ENCODE results near the gene SLC35A4.
"Not testable (repeated sequence)": the region's sequence is repeated elsewhere in the genome, so short reads cannot be mapped to it uniquely, and the experiment has no call there.

SLC35A4 gene

GRCh38 chr5:140558542-140558941 is 6.1 kb upstream of the SLC35A4 start:
- DNase-seq: no peak

DNA sequence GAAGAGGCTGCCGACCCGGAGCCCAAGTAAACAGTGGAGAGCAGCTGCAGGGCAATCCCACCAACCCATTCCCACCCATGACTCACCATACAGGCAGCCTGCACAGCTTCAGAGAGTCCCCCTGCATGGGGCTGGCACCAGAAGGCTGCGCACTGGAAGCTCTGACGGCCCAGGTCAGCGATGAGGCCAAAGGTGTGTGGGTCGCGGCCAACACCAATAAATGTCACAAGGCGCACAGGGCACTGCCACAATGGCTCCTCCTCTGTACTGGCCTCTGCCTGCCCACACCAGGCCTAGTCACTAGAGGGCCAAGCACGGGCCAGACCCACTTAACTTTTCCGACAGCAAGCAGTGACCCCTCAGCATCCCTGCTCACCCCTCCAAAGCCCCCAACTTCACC is 4.4 kb upstream of the SLC35A4 start:
- DNase-seq: no peak

GRCh38 chr5:140561753-140562523 is 2.7 kb upstream of the SLC35A4 start:
- no peak for DNase-seq

DNA sequence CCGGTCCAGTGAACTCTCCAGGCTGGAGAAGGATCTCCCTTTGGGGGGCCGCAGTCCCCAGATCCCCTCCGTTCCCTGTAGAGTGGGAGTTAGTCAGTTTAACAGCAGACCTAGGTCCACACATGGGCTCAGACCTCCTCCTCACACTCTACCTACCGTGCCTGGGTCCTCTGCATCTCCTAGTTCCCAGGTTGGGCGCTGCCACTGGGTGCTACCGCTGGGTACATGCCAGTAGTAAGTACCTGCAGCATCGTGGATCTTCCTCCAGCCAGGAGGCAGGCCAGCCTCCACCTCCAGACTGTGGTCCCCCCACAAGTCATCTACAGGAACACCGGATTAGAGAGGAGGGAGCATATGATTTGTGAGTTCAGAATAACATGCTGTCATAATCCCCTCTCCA is 1.0 kb upstream of the SLC35A4 start:
- DNase-seq: no peak

GRCh38 chr5:140565024-140565779 is 574 bp downstream of the SLC35A4 start:
- DNase-seq: no peak

DNA sequence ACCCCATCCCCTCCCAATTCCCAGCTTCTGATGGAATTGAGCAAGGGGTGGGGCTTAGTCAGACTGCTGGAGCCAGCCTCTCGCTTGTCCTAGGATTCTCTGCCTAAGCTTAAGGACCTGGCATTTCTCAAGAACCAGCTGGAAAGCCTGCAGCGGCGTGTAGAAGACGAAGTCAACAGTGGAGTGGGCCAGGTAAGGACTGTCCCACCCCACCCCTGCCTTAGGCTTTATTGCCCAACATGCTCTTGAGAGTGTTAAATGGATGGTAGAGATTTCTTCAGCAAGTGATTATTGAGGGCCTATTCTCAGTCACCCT is 1.1 kb downstream of the SLC35A4 start:
- no peak for DNase-seq

- no peak for DNase-seq
Observed at GRCh38 chr5:140566665-140567064, 2.0 kb downstream of the SLC35A4 start.

DNA sequence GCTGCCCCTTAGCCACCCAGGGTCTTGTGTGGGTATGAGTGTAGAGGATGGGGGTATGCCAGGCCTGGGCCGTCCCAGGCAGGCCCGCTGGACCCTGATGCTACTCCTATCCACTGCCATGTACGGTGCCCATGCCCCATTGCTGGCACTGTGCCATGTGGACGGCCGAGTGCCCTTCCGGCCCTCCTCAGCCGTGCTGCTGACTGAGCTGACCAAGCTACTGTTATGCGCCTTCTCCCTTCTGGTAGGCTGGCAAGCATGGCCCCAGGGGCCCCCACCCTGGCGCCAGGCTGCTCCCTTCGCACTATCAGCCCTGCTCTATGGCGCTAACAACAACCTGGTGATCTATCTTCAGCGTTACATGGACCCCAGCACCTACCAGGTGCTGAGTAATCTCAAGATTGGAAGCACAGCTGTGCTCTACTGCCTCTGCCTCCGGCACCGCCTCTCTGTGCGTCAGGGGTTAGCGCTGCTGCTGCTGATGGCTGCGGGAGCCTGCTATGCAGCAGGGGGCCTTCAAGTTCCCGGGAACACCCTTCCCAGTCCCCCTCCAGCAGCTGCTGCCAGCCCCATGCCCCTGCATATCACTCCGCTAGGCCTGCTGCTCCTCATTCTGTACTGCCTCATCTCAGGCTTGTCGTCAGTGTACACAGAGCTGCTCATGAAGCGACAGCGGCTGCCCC is 2.6 kb downstream of the SLC35A4 start:
- no peak for DNase-seq

DNA sequence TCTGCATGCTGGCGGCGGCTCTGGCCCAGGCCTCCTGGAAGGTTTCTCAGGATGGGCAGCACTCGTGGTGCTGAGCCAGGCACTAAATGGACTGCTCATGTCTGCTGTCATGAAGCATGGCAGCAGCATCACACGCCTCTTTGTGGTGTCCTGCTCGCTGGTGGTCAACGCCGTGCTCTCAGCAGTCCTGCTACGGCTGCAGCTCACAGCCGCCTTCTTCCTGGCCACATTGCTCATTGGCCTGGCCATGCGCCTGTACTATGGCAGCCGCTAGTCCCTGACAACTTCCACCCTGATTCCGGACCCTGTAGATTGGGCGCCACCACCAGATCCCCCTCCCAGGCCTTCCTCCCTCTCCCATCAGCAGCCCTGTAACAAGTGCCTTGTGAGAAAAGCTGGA is 3.2 kb downstream of the SLC35A4 start:
- no peak for DNase-seq

- no peak for DNase-seq
Observed at GRCh38 chr5:140568443-140569063, 3.9 kb downstream of the SLC35A4 start.

DNA sequence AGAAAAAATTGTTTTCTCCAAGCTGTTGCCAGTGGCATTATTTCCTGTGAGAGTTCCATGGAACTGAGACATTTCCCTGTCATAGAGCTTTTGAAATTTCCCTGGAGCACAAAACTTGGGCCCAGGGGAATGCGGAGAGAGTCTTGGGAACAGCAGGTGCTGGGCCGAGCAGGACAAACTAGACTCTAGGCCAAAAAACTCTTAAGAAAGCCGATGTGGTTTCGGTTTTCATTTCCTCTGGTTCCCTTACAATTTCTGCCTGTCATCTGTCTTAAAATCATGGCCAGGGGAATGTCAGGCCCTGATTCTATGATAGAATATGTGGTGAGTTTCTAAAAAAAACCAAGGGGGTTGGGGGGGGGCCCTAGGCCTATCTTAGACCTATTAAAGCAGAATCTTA is 4.6 kb downstream of the SLC35A4 start:
- no peak for DNase-seq

DNA sequence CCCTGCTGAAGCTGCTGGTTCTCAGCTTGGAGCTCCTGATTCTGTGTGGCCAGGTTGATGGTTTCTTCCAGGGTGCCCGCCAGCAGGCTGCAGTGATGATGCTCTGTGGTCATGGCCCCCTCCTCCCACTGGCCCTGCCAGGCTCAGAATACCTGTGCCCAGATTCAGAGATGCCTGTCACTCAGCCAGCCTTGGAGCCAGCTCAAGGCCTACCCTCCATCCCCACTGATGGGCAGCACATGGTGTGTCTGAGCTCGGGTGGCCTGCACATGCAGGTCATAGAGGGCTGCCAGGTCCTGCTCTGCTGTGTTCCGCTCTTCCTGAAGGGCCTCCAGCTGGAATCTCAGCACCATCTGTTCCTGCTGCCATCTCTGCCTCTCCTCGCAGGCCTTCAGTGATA is 5.4 kb downstream of the SLC35A4 start:
- DNase-seq: no peak

- no peak for DNase-seq
Observed at GRCh38 chr5:140570488-140570887, 5.9 kb downstream of the SLC35A4 start.

DNA sequence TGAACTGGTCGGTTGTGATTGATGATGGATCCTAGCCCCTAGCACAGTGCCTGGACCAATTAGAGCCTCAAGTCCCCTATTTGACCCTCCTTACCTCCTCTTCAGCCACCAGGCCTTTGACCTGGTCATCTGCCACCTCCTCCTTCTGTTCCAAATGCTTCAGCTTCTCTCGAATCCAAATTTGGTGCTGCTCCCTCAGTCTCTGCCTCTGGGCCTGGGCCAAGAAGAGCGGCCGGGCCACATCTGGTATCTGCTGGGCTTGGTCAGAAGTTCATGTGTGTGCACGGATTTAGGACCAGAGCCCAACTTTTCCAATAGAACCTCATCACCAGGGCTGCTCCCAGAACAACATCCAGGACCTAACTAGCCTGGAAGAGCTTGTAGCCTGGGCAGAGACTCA is 6.5 kb downstream of the SLC35A4 start:
- no peak for DNase-seq

DNA sequence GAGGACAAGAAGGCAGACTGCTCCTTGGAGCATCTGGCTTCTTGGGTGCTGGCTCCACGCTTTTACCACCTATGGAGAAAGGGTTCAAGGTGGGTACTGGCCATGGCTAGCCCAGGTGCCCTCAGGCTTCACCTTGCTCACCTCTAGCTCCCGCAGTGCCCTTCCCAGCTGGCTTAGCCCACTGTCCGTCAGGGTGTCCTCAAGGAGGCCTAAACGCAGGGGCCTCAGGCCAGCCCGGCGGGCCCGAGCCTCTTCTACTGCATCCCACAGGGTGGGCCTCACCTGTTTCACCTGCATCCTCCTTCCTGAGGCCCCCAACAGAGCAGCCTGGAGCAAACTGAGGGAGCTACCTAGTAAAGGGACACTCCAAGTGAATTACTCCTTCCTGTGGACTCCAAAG is 9.1 kb downstream of the SLC35A4 start:
- DNase-seq: no peak

- DNase-seq: no peak
Observed at GRCh38 chr5:140574165-140574564, 9.5 kb downstream of the SLC35A4 start.

DNA sequence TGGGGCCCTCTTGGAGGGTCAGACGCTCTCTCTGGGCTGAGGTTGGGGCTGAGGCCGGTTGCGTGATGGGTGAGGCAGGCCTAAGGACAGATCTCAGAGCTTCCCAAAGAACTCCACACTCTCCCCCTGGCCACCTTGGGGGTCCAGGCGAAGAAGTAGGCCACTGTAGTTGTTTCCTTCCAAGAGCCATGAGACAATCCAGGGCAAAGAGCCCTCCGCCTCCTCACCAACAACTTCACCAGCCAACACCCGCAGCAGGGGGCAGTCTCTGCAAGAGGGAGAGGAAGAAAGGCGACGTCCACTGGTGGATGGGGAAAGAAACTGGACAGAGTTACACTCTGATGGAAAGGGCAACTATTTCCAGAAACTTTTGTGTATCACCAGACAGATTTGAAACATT is 10.7 kb downstream of the SLC35A4 start:
- no peak for DNase-seq

DNA sequence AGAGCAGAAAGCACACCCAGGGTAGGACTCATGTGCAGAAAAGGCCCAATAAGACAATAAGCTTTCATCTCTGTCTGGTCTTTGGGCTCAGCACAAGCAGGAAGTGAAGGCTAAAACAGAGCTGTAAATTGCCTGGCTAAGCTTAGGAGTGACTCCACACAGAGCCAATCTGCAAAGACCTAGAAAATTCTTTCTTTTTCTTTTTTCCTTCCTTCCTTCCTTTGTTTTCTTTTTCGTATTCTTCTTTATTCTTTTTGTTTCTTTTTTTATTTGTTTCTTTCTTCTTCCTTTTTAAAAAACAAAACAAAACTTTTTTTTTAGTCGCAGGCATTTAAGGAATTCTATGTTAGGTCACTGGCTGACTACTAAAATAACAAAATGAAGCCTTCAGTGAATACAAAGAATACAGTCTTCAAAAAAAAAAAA is 12.2 kb downstream of the SLC35A4 start:
- no peak for DNase-seq

- DNase-seq: not testable (repeated sequence)
Observed at GRCh38 chr5:140579188-140579747, 14.6 kb downstream of the SLC35A4 start.

GRCh38 chr5:140587495-140587894 is 22.9 kb downstream of the SLC35A4 start:
- DNase-seq: no peak

- no peak for DNase-seq
Observed at GRCh38 chr5:140588311-140589070, 23.9 kb downstream of the SLC35A4 start.

DNA sequence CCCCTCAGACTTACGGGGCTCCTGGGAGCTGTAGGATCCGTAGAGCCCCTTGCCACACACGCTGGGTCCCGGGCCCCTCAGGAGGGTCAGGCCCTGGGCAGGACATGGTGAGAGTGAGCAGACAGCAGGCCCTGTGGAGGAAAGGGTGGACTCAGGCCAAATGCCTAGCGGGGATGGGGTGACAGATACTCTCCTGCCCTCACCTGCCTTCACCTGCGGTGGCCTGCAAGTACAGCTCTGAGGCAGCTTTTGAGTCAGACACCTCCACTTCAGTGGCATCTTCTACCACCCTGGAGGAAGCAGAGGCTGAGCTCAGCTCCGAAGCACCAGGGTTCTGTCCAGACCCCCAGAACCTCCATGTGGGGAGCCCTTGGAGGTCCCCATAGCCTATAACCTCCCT is 26.2 kb downstream of the SLC35A4 start:
- no peak for DNase-seq
